ENCODE data around the gene LGALS1. TPM values are rescaled to one million over a fixed set of nuclear protein-coding genes. Genes with fewer than 3 reads are reported as not detected.

LGALS1 gene
- total and polyA plus RNA-seq, 9 of the 15 experiments (the other 6 are each of a cell fraction or from before 2014, with no cell fraction given), result 160 to 800 (median 330) TPM

GRCh38 chr22:37728620-37729019 lies 53.2 kb downstream of the LGALS1 start:
- no peak overlapping the region for H3K4me2 ChIP-seq (ENCODE audit: insufficient read depth, low read length)
- H4K20me1 ChIP-seq (replicated peaks; ENCODE audit: control insufficient read depth, insufficient read depth, low read length), result no peaks in the 10 kb centered on the region
- no peak overlapping the region for H3K4me3 ChIP-seq
- WGBS (ENCODE audit: insufficient coverage, low coverage, missing lambda C conversion rate), result 83% methylated on average over 1 of the region's 1 CpG
- H3K27me3 ChIP-seq (ENCODE audit: control insufficient read depth in 2 of 2, insufficient read depth in 2 of 2, low read length in 2 of 2), result peaks cover 4 to 15% of the 10 kb centered on the region in 2 experiments; a peak in 3 of 5 replicates
- ATAC-seq (peak; percentile 38; the same call in 2 of the 3 replicates), FAIRE-seq (no peak), DNase-seq (ENCODE audit: extremely low read depth in 1 of 4, low spot score in 3 of 4) (no peak)
- ChIA-PET CTCF (ENCODE audit: low intra/inter-chr PET ratio) (no interaction called here), POLR2A (interaction anchor here (0.6 kb wide), 2 partner anchors 276 to 380 kb away, joined by 3 read pairs; no protein-coding TSS in a partner anchor)
- intact Hi-C loops (cut with micrococcal nuclease), result no loop called here
- no peaks in the 10 kb centered on the region for H3K9me3 ChIP-seq (replicated peaks; ENCODE audit: control insufficient read depth, insufficient read depth, low read depth, low read length)
- H3K79me2 ChIP-seq (ENCODE audit: control insufficient read depth, insufficient read depth, low read length), result no peaks in the 10 kb centered on the region
- H3K36me3 ChIP-seq (ENCODE audit: control insufficient read depth, insufficient read depth, low read length), result no peaks in the 10 kb centered on the region
- no peak overlapping the region for H3K9ac ChIP-seq (ENCODE audit: insufficient read depth in 1 of 2, low read depth in 2 of 2, low read length in 2 of 2)
- in situ Hi-C loops (cut with MboI), result no loop called here
- H2AFZ ChIP-seq (ENCODE audit: low read depth, low read length), result peak overlapping the region; percentile 44; the same call in 1 of the 2 replicates
- BruUV-seq (replicated peaks), result no TSS peak
- H3K9me1 ChIP-seq (ENCODE audit: control insufficient read depth, insufficient read depth, low read length), result no peaks in the 10 kb centered on the region
- peaks cover 9 to 12% of the 10 kb centered on the region in 2 experiments; a peak in 3 of 5 replicates for H3K4me1 ChIP-seq (replicated peaks in 1 of 2; ENCODE audit: control insufficient read depth in 2 of 2, insufficient read depth in 2 of 2, low read length in 2 of 2)
- H3K27ac ChIP-seq (ENCODE audit: extremely low read depth, low read depth, low read length), result no peak overlapping the region
- no peak for TF ChIP-seq VEZF1 (CRISPR knock-in tag; IDR thresholded peaks at IDR 0.05)
- TF ChIP-seq MYNN (IDR thresholded peaks at IDR 0.05), result no peak
- no peak for TF ChIP-seq MYNN (CRISPR knock-in tag; IDR thresholded peaks at IDR 0.05)
- TF ChIP-seq SMC3 (conservative IDR thresholded peaks at IDR 0.05; ENCODE audit: insufficient read depth, low read depth, low read length), result no peak
- no peak for TF ChIP-seq BRD9 (IDR thresholded peaks at IDR 0.05; ENCODE audit: low read depth, partially characterized antibody)
- TF ChIP-seq, protein P1, sequence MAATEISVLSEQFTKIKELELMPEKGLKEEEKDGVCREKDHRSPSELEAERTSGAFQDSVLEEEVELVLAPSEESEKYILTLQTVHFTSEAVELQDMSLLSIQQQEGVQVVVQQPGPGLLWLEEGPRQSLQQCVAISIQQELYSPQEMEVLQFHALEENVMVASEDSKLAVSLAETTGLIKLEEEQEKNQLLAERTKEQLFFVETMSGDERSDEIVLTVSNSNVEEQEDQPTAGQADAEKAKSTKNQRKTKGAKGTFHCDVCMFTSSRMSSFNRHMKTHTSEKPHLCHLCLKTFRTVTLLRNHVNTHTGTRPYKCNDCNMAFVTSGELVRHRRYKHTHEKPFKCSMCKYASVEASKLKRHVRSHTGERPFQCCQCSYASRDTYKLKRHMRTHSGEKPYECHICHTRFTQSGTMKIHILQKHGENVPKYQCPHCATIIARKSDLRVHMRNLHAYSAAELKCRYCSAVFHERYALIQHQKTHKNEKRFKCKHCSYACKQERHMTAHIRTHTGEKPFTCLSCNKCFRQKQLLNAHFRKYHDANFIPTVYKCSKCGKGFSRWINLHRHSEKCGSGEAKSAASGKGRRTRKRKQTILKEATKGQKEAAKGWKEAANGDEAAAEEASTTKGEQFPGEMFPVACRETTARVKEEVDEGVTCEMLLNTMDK (IDR thresholded peaks at IDR 0.05; ENCODE audit: borderline replicate concordance, insufficient read depth, low read depth, low read length, poor library complexity, severe bottlenecking), result no peak
- no peak for TF ChIP-seq TCF3 (CRISPR knock-in tag; IDR thresholded peaks at IDR 0.05)
- TF ChIP-seq NCOR1 (IDR thresholded peaks at IDR 0.05), result no peak
- TF ChIP-seq EP300 (IDR thresholded peaks at IDR 0.05; ENCODE audit: low read length), result no peak
- no peak for TF ChIP-seq YY1 (IDR thresholded peaks at IDR 0.05; ENCODE audit: borderline replicate concordance in 1 of 3, control insufficient read depth in 1 of 3, extremely low read depth in 1 of 3, insufficient read depth in 3 of 3, insufficient read length in 1 of 3, insufficient replicate concordance in 2 of 3, low read depth in 1 of 3, low read length in 2 of 3)
- TF ChIP-seq COPS2 (conservative IDR thresholded peaks at IDR 0.05), result no peak
- TF ChIP-seq HEY1 (CRISPR knock-in tag; IDR thresholded peaks at IDR 0.05; ENCODE audit: borderline replicate concordance), result no peak
- TF ChIP-seq NCOA4 (IDR thresholded peaks at IDR 0.05; ENCODE audit: partially characterized antibody), result no peak
- TF ChIP-seq, protein P2, sequence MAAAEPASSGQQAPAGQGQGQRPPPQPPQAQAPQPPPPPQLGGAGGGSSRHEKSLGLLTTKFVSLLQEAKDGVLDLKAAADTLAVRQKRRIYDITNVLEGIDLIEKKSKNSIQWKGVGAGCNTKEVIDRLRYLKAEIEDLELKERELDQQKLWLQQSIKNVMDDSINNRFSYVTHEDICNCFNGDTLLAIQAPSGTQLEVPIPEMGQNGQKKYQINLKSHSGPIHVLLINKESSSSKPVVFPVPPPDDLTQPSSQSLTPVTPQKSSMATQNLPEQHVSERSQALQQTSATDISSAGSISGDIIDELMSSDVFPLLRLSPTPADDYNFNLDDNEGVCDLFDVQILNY (CRISPR knock-in tag; IDR thresholded peaks at IDR 0.05), result no peak
- no peak for TF ChIP-seq KDM1A (IDR thresholded peaks at IDR 0.05)
- TF ChIP-seq E2F8 (IDR thresholded peaks at IDR 0.05; ENCODE audit: low read depth, partially characterized antibody), result no peak

Data from K562 (cell line).